ENCODE data around the gene ATP5PD.

ATP5PD gene

DNA sequence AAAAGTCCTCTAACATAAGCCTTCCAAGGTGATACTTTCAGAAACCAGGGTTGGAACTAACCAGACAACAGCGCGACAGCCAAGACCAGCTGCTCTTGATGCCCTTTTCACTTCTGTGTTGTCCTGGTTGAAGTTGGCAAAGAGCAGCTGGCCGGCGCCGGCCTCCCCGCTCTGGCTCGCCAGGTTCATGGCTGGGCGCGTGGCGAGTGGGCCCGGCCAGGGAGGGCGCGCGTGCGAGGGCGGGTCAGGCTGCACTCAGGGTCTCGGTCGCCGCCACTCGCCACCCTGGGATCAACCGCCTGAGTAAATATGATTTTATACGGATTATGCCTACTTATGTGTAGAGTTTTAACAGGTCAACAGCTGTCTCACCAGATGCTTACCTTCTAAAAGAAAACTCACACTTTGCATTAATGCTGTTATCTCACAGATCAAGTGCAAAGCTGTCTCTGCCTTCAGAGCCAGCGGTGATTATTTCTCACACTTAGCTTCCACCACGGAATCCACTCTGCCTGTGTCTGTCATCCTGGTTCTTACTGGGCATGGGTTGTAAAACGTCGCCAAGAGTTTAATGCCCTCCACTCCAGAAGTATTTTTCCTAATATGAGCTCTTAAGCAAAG lies 13.8 kb upstream of the ATP5PD start:
- no peak overlapping the region for H3K4me3 ChIP-seq (ENCODE audit: low read length)
- TF ChIP-seq, protein P1, sequence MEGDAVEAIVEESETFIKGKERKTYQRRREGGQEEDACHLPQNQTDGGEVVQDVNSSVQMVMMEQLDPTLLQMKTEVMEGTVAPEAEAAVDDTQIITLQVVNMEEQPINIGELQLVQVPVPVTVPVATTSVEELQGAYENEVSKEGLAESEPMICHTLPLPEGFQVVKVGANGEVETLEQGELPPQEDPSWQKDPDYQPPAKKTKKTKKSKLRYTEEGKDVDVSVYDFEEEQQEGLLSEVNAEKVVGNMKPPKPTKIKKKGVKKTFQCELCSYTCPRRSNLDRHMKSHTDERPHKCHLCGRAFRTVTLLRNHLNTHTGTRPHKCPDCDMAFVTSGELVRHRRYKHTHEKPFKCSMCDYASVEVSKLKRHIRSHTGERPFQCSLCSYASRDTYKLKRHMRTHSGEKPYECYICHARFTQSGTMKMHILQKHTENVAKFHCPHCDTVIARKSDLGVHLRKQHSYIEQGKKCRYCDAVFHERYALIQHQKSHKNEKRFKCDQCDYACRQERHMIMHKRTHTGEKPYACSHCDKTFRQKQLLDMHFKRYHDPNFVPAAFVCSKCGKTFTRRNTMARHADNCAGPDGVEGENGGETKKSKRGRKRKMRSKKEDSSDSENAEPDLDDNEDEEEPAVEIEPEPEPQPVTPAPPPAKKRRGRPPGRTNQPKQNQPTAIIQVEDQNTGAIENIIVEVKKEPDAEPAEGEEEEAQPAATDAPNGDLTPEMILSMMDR (conservative IDR thresholded peaks at IDR 0.05; ENCODE audit: low read depth, low read length): no peak

DNA sequence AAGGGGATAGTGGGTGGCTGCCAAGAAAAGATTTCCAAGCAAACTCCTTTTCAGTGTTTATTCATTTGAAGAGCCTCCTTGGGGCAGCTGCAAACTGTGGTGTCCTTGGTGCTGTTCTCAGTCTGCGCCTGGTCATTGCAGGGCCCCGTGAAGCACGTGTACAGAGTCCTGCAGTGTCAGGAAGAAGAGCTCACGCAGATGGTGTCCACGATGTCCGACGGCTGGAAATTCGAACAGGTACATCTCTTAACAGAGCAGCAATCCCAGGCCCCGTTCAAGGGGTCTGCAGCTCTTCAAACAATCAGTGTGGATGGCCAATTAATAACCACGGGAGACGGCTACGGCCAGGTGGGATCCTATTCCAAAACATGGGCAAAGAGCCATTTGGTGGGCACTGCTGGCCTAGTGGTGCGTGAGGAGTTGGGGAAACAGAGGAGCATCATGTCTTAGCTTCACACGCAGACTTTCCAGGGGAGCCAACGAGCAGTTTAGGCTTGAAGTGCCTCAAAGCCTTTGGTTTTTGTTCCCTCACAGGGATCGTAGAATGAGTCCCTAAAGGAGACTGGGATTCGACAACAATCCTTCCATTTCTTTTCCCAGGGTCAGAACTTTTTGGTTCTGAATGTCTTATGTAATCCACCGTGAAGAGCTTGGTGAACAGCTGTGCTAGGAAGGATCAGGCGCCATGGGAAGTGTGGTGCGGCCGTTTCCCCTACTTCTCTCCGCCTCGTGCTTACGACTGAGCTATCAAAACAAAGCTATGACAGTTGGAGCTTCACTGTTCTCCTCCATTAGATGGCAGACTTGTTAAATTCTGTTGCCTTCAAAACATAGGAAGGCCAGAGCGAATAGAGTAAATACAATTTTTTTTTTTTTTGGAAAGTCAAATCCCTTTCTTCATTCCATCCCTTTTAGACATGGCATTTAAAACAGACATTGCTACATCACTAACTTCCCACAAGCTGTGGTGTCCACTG lies 12.9 kb upstream of the ATP5PD start:
- DNase-seq (ENCODE audit: low read depth): no peak

More for the DNA sequence above, 13.8 kb upstream of the ATP5PD start:
- DNase-seq (ENCODE audit: low read depth): no peak

DNA sequence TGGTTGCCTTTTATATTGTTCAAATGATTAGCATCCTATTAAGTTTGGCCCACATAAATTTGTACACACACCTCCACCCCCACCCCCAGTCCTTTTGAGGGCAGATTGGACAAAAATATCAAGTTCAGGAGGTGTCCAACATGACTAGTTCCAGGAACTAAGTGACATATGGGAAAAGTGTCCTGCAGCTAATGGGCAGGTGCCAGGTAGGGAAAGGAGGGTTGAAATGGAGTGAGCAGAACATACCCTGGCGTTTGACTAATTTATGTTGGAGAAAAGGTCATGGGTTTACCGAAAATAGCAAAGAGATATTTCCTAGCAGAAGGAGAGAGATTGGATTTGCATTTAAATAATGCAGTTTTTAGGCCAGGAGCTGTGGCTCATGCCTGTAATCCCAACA lies 5.2 kb upstream of the ATP5PD start:
- H3K4me3 ChIP-seq (ENCODE audit: low read length): no peak overlapping the region
- TF ChIP-seq, protein P1 (conservative IDR thresholded peaks at IDR 0.05; ENCODE audit: low read depth, low read length): no peak
- DNase-seq (ENCODE audit: low read depth): no peak

More for the DNA sequence above, 12.9 kb upstream of the ATP5PD start:
- no peak overlapping the region for H3K4me3 ChIP-seq (ENCODE audit: low read length)
- TF ChIP-seq, protein P1 (conservative IDR thresholded peaks at IDR 0.05; ENCODE audit: low read depth, low read length): peak; percentile 45

DNA sequence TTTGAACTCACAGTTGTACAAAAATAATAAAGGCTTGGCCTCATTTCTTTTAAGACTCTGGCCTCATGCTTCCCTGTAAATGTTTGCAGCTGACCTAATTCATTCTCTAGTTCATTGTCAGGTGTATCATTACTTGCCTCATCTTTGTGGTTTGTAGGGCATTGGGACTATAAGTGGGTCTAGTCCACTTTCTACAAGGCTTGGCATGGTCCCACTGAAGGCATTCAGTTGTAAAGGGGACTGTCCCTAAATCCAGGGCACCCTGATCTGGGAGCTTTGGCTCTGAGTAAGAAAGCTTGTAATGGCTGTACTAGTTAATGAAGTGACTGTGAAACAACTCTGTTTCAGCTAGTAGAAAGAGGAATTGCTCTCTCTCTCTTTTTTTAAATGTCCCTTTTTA lies 2.9 kb upstream of the ATP5PD start:
- TF ChIP-seq, protein P1 (conservative IDR thresholded peaks at IDR 0.05; ENCODE audit: low read depth, low read length): no peak
- DNase-seq (ENCODE audit: low read depth): no peak
- no peak overlapping the region for H3K4me3 ChIP-seq (ENCODE audit: low read length)

DNA sequence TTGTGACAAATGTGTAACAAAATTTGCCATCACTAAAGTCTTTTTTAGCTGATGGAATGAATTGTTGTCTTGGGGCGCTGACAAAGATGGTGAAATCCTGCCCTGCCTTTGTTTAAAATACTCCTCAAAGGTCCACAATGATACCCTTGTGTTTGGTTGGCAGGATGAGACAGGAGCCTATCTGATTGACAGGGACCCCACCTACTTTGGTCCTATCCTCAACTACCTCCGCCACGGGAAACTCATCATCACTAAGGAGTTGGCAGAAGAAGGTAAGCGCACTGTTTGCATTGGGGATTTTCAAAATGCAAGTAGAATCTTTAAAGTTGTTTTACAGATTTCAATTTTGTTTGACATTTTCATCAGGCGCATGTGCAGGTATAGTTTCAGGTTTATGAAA lies 2.3 kb upstream of the ATP5PD start:
- TF ChIP-seq, protein P1 (conservative IDR thresholded peaks at IDR 0.05; ENCODE audit: low read depth, low read length): no peak
- H3K4me3 ChIP-seq (ENCODE audit: low read length): no peak overlapping the region
- no peak for DNase-seq (ENCODE audit: low read depth)

DNA sequence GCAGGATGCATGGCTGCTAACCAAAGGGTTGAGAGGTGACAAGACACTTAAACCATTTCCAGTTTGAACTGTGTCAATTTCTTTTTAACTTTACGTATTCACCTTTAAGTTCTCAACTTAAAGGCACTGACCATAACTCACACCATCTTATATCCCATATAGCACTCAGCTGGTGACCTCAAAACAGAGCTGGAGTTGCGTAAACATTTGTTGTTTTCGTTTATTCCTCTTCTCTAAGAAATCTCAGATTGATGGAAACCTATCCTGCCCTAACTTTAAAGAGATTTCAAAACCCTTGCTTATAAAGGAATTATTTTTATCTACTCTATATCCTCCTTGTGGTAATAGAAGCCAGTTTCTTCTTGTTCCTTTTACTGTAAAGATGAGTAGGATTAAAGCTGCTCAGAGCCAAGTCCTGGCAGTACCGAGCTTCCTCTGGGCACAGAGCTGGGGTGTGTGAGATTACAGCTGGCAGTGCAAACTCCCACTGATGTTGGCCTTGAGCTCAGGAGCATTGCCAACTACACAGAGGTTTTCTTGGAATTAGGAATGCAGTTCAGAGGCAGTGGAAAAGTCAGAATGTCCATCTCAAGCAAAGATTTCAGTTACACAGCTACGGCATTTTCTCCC lies 1.6 kb upstream of the ATP5PD start:
- peak overlapping the region; percentile 92 for H3K4me3 ChIP-seq (ENCODE audit: low read length)
- DNase-seq (ENCODE audit: low read depth): no peak
- TF ChIP-seq, protein P1 (conservative IDR thresholded peaks at IDR 0.05; ENCODE audit: low read depth, low read length): no peak
